PC-3 (cell line): Measurements from ENCODE around the gene PTPRD.

ENCODE experiments used
- CTCF ChIP-seq: fragments of 300-600 bp; sonication (generic); conservative IDR thresholded peaks from 2 replicates; pipeline ENCODE4 v1.5.1; 2017; ENCODE audit warnings: antibody characterized with exemption, low read depth, mild to moderate bottlenecking, low read length
- EZH2 ChIP-seq: fragments of 300-600 bp; sonication (generic); IDR thresholded peaks from one replicate; pipeline ENCODE4 v1.6.1; 2017; ENCODE audit warnings: antibody characterized with exemption, mild to moderate bottlenecking, low read length; ENCODE audit not compliant: unreplicated experiment
- EZH2phosphoT487 ChIP-seq: fragments of 300-600 bp; sonication (generic); IDR thresholded peaks from 2 replicates; pipeline ENCODE4 v1.6.1; 2018; ENCODE audit warnings: mild to moderate bottlenecking, antibody characterized with exemption, low read length, borderline replicate concordance

- TF ChIP-seq CTCF (no peak), EZH2phosphoT487 (no peak), EZH2 (no peak)
Measured at GRCh38 chr9:10144355-10144754, 468.4 kb downstream of the PTPRD start.
